Upper lobe of right lung (tissue), 1 donor: Measurements from ENCODE around the gene MELTF. TPM values are rescaled to one million over a fixed set of nuclear protein-coding genes. Genes with fewer than 3 reads are reported as not detected.

Experiments used
- ATAC-seq: fragments of 200-7000 bp; cut with Tn5 transposase; one replicate; pipeline ENCODE4 v1.9.1; 2020; ENCODE audit warnings: mild to moderate bottlenecking, moderate library complexity
- DNase-seq: peaks from one replicate; pipeline ENCODE4 v3.0.0-alpha.2; 2020
- H3K27ac ChIP-seq: fragments of 200-600 bp; one replicate; pipeline ENCODE4 v1.8.0; 2022
- H3K27me3 ChIP-seq: fragments of 200-600 bp; one replicate; pipeline ENCODE4 v1.8.0; 2022; ENCODE audit warnings: mild to moderate bottlenecking
- H3K36me3 ChIP-seq: fragments of 200-600 bp; one replicate; pipeline ENCODE4 v1.8.0; 2022
- H3K4me1 ChIP-seq: fragments of 200-600 bp; one replicate; pipeline ENCODE4 v1.8.0; 2022
- H3K4me3 ChIP-seq: fragments of 200-600 bp; one replicate; pipeline ENCODE4 v1.8.0; 2022; ENCODE audit warnings: mild to moderate bottlenecking
- H3K9me3 ChIP-seq: fragments of 200-600 bp; one replicate; pipeline ENCODE4 v1.8.0; 2022
- intact Hi-C: fragments of 100-400 bp; cut with DNase I; formaldehyde crosslinking; loops from one replicate; pipeline ENCODE4 v1.11.0; 2022
- total RNA-seq: library from RNA; stranded (reverse); fragmentation: NEBNext Ultra II Directional; extraction: Animal tissue kit (Norgen Biotek cat#: 25700); gene quantifications from one replicate; pipeline ENCODE4 v1.2.1, GENCODE V29; 2021
- TF ChIP-seq, protein P1 (sequence below): fragments of 200-600 bp; IDR thresholded peaks from one replicate; pipeline ENCODE4 v1.8.0; 2022; ENCODE audit warnings: antibody characterized with exemption
- donor health status: DM: no; HTN: yes; CAD: no; lungs with severe emphysema.

Gene MELTF
- total RNA-seq, 1 donor from 2014 or later: 2.3 TPM

DNA sequence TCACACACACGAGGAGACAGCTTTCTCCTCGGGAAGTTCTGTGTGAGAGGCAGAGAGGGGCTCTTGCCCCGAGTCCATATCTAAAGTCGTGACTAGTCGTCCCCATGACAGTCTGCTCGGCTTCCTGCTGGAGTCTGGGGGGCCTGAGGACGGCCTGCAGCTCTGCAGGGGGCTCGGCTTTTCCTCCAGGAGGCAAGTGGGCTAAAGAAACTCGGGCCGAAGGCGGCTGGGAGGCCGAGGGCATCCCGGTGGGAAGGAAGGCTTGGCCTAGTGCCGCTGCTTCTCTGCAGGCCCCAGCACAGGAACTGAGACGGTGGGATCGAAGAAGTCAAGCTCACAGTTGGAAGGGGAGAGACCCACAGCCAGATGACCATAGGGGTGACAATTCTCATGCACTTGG, 35.6 kb downstream of the MELTF start:
- intact Hi-C loops: no loop called here
- DNase-seq: peak; percentile 55
- H3K36me3 ChIP-seq: no peaks in the 10 kb centered on the region
- H3K4me1 ChIP-seq: no peaks in the 10 kb centered on the region
- no peak overlapping the region for H3K4me3 ChIP-seq
- H3K27ac ChIP-seq: no peak overlapping the region
- TF ChIP-seq, protein P1, sequence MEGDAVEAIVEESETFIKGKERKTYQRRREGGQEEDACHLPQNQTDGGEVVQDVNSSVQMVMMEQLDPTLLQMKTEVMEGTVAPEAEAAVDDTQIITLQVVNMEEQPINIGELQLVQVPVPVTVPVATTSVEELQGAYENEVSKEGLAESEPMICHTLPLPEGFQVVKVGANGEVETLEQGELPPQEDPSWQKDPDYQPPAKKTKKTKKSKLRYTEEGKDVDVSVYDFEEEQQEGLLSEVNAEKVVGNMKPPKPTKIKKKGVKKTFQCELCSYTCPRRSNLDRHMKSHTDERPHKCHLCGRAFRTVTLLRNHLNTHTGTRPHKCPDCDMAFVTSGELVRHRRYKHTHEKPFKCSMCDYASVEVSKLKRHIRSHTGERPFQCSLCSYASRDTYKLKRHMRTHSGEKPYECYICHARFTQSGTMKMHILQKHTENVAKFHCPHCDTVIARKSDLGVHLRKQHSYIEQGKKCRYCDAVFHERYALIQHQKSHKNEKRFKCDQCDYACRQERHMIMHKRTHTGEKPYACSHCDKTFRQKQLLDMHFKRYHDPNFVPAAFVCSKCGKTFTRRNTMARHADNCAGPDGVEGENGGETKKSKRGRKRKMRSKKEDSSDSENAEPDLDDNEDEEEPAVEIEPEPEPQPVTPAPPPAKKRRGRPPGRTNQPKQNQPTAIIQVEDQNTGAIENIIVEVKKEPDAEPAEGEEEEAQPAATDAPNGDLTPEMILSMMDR: no peak
- ATAC-seq: no peak
- H3K9me3 ChIP-seq: no peaks in the 10 kb centered on the region
- no peaks in the 10 kb centered on the region for H3K27me3 ChIP-seq

DNA sequence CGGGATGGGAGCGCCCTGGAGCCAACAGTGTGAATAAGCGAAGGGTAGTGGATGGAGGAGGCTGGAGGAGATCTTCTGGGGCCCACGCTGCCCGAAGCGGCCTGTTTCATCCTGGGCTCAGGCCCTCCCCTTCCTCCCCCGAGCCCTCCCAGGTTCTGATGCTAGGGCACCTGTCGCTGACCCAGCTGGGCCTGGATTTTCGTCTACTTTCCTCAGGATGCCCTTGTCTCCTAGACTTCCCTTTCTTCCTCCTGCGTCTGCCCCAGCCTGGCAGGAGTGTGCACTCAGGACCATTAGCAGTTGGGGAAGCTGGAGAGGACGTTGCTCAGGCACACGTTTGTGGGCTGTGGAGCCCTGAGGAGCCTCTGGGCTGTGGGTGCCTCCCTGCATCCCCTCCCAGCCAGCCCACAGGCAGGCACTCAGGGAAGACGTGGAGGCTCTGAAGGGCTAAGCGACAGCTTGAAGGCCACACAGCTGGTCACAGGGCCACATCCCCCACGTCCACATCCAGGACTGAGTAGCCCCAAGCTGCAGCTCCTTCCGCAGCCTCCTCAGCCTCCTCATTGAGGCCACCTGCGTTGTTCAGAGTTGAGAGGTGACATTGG, 37.1 kb downstream of the MELTF start:
- TF ChIP-seq, protein P1: no peak
- no peak for ATAC-seq
- Histone ChIP-seq H3K4me1 (no peaks in the 10 kb centered on the region), H3K27ac (no peak overlapping the region), H3K36me3 (no peaks in the 10 kb centered on the region), H3K27me3 (no peaks in the 10 kb centered on the region), H3K4me3 (no peak overlapping the region), H3K9me3 (no peaks in the 10 kb centered on the region)
- intact Hi-C loops: no loop called here
- peak; percentile 50 for DNase-seq

DNA sequence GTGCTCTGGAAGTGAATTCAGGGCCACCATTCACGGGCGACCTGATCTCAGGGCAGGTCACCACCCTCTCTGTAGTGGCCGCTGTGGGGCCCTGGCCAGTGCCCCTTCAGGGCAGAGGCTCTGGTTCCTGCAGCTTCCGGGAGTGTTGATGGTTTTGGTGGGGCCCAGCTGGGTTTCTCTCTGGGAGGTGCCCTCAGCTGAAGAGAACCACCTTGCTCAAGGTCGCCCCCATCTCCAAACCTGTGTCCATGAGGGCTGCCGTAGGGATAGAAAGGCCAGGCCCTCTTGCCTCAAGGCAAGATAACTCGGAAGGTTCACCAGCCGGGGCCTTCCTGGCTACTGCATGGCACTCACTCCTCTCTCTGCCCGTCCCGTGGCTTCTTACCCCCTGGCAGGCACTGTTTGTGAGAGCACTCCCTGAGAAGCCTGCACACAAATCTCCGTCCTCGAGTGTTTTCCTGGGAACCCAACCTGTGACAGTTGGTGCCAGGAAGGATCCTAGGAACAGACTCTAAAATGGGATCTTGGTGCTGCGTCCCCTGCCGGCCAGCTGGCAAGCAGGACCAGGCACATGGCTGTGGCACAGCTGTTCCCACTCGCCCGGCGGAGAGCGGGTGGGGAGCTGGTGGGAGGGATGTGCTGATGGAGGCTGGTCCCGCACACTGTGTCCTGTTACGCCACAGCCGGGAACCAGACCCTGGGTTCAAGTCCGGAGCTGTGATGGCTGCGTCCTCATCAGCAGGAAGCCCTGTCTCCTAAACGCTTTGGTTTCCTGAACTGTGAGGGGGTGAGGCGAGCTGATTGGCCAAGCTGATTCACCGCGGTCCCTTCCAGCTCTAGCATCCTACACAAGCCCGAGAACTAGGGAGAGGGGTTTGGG, 37.8 kb downstream of the MELTF start:
- Histone ChIP-seq H3K27ac (no peak overlapping the region), H3K4me1 (no peaks in the 10 kb centered on the region), H3K9me3 (no peaks in the 10 kb centered on the region), H3K4me3 (no peak overlapping the region), H3K27me3 (peaks cover under 1% of the 10 kb centered on the region), H3K36me3 (no peaks in the 10 kb centered on the region)
- no peak for ATAC-seq
- peak; percentile 57 for DNase-seq
- TF ChIP-seq, protein P1: no peak
- intact Hi-C loops: no loop called here

DNA sequence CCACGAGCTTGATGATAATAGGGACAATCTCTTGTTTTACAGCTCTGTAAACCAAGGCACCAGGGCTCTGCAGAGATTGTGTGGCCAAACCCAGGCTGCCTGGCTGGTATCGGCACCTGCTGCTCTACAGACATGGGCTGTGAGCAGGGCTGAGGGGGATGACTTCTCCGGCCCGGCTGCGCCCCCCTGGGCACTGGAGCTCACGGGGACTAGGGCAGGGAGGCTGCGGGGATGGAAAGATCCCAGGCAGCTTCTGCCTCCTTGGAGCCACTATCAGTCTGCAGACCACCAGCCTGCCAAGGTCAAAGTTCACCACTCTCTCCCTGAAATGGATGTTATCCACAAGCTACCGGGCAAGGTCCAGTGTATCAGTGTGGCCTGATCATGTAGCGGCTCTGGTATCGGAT, 39.0 kb downstream of the MELTF start:
- intact Hi-C loops: no loop called here
- H3K36me3 ChIP-seq: no peaks in the 10 kb centered on the region
- no peak for ATAC-seq
- H3K4me1 ChIP-seq: no peaks in the 10 kb centered on the region
- no peak overlapping the region for H3K4me3 ChIP-seq
- TF ChIP-seq, protein P1: no peak
- DNase-seq: peak; percentile 27
- no peaks in the 10 kb centered on the region for H3K9me3 ChIP-seq
- H3K27ac ChIP-seq: no peak overlapping the region
- H3K27me3 ChIP-seq: peaks cover 3% of the 10 kb centered on the region

DNA sequence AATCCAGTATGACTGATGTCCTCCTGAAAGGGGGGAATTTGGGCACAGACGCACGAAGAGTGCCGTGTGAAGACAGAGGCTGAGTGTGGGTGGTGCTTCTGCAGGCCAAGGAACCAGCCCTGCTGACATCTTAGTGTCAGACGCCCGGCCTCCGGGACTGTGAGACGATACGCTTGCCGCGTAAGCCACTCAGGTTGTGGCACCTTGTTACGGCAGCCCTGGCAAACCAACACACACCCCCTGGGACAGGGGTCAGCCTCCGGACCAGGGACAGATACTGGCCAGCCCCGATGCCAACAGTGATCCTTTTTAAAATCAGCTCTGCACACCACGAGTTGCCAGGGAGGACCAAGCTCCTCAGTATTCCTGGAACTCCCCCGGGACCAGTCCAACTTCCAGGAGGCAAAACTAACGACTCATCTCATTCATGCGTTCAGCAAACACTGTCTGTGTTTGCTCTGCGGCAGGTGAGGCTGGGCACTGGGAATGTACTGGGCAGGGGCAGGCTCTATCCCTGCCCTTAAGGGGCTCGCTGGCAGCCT, 39.8 kb downstream of the MELTF start:
- no peak for ATAC-seq
- Histone ChIP-seq H3K4me3 (no peak overlapping the region), H3K4me1 (no peaks in the 10 kb centered on the region), H3K27ac (no peak overlapping the region), H3K9me3 (no peaks in the 10 kb centered on the region), H3K36me3 (no peaks in the 10 kb centered on the region), H3K27me3 (peaks cover 3% of the 10 kb centered on the region)
- TF ChIP-seq, protein P1: no peak
- intact Hi-C loops: no loop called here
- DNase-seq: peak; percentile 61
